Measurements from ENCODE around the gene UBE2J2. TPM values are rescaled to one million over a fixed set of nuclear protein-coding genes. Genes with fewer than 3 reads are reported as not detected.

Gene UBE2J2
- total RNA-seq, 4 donors from 2014 or later, result 31.3 to 42.3 (median 38.3) TPM

- intact Hi-C loops (cut with DNase I; ENCODE audit: low total_unique reads), result no loop called here
- no peak for TF ChIP-seq POLR2A (IDR thresholded peaks at IDR 0.05)
- TF ChIP-seq, protein P1, sequence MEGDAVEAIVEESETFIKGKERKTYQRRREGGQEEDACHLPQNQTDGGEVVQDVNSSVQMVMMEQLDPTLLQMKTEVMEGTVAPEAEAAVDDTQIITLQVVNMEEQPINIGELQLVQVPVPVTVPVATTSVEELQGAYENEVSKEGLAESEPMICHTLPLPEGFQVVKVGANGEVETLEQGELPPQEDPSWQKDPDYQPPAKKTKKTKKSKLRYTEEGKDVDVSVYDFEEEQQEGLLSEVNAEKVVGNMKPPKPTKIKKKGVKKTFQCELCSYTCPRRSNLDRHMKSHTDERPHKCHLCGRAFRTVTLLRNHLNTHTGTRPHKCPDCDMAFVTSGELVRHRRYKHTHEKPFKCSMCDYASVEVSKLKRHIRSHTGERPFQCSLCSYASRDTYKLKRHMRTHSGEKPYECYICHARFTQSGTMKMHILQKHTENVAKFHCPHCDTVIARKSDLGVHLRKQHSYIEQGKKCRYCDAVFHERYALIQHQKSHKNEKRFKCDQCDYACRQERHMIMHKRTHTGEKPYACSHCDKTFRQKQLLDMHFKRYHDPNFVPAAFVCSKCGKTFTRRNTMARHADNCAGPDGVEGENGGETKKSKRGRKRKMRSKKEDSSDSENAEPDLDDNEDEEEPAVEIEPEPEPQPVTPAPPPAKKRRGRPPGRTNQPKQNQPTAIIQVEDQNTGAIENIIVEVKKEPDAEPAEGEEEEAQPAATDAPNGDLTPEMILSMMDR (IDR thresholded peaks at IDR 0.05 in 4 of 5, conservative IDR thresholded peaks at IDR 0.05 in 1 of 5), result no peak
- Histone ChIP-seq H3K36me3 (peaks cover 0 to 21% of the 10 kb centered on the region in 2 donors), H3K27ac (peak overlapping the region; percentile 5 to 91 (median 31)), H3K4me3 (no peak overlapping the region), H3K4me1 (peaks cover 48 to 60% of the 10 kb centered on the region in 2 donors), H3K9me3 (no peaks in the 10 kb centered on the region), H3K27me3 (no peaks in the 10 kb centered on the region)
- no peak for DNase-seq
- ATAC-seq, result no peak
- in situ Hi-C loops (cut with MboI; ENCODE audit: low sequenced_read_pairs in 4 of 4), result no loop called here
Measured at GRCh38 chr1:1320666-1321448, 47.2 kb upstream of the UBE2J2 start.

- TF ChIP-seq, protein P1 (IDR thresholded peaks at IDR 0.05 in 4 of 5, conservative IDR thresholded peaks at IDR 0.05 in 1 of 5), result no peak
- no peak for TF ChIP-seq POLR2A (IDR thresholded peaks at IDR 0.05)
- ATAC-seq (no peak), DNase-seq (no peak)
- in situ Hi-C loops (cut with MboI; ENCODE audit: low sequenced_read_pairs in 4 of 4) (no loop called here), intact Hi-C loops (cut with DNase I; ENCODE audit: low total_unique reads) (loop anchor here (10.0 kb wide), 1 partner anchor 365 kb away; the partner anchor contains the start of gene NOC2L)
- peak overlapping the region; percentile 5 to 91 (median 80) for H3K27ac ChIP-seq
- no peaks in the 10 kb centered on the region for H3K9me3 ChIP-seq
- peaks cover 42 to 50% of the 10 kb centered on the region in 2 donors for H3K4me1 ChIP-seq
- peaks cover 0 to 29% of the 10 kb centered on the region in 2 donors for H3K36me3 ChIP-seq
- H3K27me3 ChIP-seq, result no peaks in the 10 kb centered on the region
- no peak overlapping the region for H3K4me3 ChIP-seq
Measured at GRCh38 chr1:1319646-1319941, 45.9 kb upstream of the UBE2J2 start.

DNA sequence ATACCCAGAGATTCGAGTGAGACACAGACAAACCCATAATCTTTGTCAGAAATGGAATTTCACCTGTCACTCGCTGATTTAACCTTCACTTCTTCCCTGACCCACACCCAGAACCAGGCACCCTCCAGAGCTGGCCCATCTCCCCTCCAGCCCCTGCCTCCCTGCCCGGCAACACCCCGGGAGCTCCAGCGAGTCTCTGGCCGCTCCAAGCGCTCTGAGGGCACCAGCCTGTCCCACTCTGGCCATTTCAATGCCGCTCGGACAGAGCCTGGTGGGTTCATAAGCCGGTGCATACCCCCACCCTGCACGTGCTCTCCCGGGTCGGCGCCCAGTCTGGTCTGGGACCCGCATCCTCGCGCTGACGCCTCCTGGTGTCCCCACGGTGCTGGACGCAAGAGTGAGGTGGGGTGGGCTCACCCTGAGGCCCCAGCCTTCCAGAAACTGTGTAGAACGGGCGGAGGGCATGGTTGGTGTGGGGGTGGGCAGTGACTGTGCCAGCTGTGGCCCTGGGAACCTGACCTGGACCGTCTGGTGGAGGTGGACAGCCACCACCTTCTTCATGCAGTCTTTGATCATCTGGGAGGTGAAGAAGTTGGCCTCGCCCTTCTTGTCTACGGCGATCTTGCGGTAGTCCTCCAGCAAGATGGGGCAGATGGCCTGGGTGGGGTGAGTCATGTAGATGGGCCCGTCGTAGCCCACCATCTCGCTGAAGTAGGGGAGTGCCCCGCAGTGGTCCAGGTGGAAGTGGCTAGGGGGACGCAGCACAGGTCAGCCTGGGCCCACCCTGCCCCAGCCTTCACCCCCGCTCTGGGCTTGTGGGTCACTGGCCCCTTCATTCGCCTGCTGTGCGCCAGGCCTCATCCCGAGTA lies 45.4 kb upstream of the UBE2J2 start:
- H3K36me3 ChIP-seq, result peaks cover 0 to 35% of the 10 kb centered on the region in 2 donors
- H3K4me1 ChIP-seq, result peaks cover 42 to 50% of the 10 kb centered on the region in 2 donors

DNA sequence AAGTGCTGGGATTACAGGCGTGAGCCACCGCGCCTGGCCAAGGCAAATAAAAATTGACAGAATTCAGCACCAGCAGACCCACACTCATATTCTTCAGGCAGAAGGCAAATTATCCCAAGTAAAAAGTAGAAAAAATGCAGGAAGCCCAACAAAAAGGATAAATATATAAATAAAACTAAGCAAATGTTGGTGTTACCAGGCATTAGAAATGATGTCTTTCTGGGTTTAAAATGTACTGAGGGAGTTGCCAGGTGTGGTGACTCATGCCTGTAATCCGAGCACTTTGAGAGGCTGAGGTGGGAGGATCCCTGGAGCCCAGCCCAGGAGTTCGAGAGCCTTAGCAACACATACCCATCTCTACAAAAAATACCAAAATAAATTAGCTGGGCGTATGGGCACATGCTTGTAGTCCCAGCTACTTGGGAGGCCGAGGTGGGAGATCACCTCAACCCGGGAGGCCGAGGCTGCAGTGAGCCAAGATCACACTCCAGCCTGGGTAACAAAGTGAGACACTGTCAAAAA lies 44.5 kb upstream of the UBE2J2 start:
- peak; percentile 96 to 97 for ATAC-seq
- DNase-seq, result peak; percentile 83 to 93
- peaks cover 38 to 45% of the 10 kb centered on the region in 2 donors for H3K4me1 ChIP-seq
- H3K27ac ChIP-seq, result peak overlapping the region; percentile 74 to 91 (median 86)
- no peaks in the 10 kb centered on the region for H3K27me3 ChIP-seq
- H3K9me3 ChIP-seq, result no peaks in the 10 kb centered on the region
- in situ Hi-C loops (cut with MboI; ENCODE audit: low sequenced_read_pairs in 4 of 4) (no loop called here), intact Hi-C loops (cut with DNase I; ENCODE audit: low total_unique reads) (loop anchor here (10.0 kb wide), 1 partner anchor 363 kb away; the partner anchor contains the start of gene NOC2L)
- no peak for TF ChIP-seq POLR2A (IDR thresholded peaks at IDR 0.05)
- TF ChIP-seq, protein P1 (IDR thresholded peaks at IDR 0.05 in 4 of 5, conservative IDR thresholded peaks at IDR 0.05 in 1 of 5), result no peak
- peaks cover 0 to 43% of the 10 kb centered on the region in 2 donors for H3K36me3 ChIP-seq
- no peak overlapping the region for H3K4me3 ChIP-seq

More for the DNA sequence above, 45.4 kb upstream of the UBE2J2 start:
- ATAC-seq (no peak), DNase-seq (no peak)
- no peaks in the 10 kb centered on the region for H3K9me3 ChIP-seq
- H3K27ac ChIP-seq, result peak overlapping the region; percentile 74 to 91 (median 86)
- no peak overlapping the region for H3K4me3 ChIP-seq
- TF ChIP-seq POLR2A (IDR thresholded peaks at IDR 0.05), result no peak
- TF ChIP-seq, protein P1 (IDR thresholded peaks at IDR 0.05 in 4 of 5, conservative IDR thresholded peaks at IDR 0.05 in 1 of 5), result no peak
- intact Hi-C loops (cut with DNase I; ENCODE audit: low total_unique reads), result loop anchor here (10.0 kb wide), 1 partner anchor 364 kb away; the partner anchor contains the start of gene NOC2L
- no peaks in the 10 kb centered on the region for H3K27me3 ChIP-seq
- in situ Hi-C loops (cut with MboI; ENCODE audit: low sequenced_read_pairs in 4 of 4), result no loop called here

Data from gastrocnemius medialis (tissue), 4 donors.